GM19238 (cell line): ENCODE results near the gene KLHL29.

Experiments
- DNase-seq: peaks from one replicate; pipeline ENCODE4 v3.0.0; 2011; ENCODE audit warnings: low spot score; ENCODE audit not compliant: insufficient read length

KLHL29 gene

DNA sequence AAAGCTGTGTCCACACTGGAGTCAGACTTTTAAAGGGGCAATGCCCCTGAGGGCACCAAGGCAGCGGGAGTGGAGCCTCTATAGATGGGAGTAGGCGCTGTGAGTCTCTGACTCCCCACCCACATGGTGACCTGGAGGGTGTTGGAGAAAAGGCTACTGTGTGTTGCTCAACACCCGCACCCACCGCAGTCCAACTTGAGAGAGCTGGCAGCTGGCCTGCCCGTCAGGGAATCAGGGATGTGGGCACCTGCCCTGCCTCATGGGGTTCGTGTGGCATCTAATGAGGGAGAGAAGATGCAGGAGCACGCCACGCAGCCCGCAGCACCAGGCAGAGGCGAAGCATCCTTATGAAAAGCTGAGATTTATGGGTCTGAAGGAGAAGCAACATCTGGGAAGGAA lies 84.2 kb downstream of the KLHL29 start:
- no peak for DNase-seq

DNA sequence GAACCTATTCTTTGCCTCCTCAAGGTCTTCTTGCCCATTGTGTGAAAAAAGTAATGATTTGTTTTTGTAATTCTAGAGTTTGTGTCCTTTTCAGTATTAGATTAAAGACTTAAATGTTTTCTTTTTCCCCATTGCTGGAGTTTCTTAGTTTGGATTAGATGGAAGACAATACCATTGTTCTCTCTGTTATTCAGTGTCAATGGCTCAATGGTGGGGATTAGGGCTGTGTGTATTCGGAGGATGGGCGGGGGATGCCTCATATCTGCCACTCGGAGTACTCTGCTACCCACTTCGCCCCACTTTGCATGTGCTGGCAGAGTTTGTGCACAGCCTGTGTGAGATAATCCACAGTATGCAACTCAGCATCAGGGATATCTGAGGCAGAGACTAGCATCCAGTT lies 90.1 kb downstream of the KLHL29 start:
- DNase-seq, result no peak

DNA sequence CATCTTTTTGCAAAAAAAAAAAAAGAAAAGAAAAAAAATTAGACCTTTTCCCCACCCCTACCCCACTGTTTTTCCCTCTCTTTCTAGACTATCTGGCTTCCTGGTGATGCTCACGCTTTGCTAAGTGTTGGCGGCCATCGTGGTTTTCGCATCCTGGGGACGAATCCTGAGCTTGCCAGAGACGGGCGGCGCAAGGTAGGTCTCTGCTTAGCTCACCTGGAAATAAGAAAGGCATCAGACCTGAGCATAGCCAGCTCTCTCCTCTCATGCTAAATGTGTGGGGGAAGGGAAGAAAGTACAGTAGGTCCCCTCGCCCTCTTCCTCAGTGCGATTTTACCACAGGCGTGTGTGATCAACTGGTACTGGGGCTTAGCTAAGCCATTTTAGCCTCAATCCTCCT lies 90.5 kb downstream of the KLHL29 start:
- no peak for DNase-seq

DNA sequence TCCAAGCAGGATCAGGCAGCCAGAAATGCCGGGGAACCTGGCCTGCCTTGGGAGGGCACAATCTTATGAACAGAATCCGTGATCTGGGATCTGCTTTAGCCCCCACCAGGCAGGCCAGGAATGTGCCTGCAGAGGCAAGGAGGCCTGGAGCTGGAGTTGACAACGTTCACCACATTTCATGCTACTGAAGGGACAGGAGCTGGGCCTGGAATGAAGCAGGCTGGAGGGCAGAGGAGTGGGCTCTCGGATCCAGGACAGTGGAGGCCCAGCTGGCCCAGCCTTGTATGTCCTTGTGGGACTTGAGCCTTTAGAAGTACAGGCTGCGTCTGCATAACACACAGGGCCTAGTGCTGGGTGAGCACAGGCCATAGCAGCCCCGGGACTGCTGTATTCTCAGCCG lies 91.8 kb downstream of the KLHL29 start:
- no peak for DNase-seq

DNA sequence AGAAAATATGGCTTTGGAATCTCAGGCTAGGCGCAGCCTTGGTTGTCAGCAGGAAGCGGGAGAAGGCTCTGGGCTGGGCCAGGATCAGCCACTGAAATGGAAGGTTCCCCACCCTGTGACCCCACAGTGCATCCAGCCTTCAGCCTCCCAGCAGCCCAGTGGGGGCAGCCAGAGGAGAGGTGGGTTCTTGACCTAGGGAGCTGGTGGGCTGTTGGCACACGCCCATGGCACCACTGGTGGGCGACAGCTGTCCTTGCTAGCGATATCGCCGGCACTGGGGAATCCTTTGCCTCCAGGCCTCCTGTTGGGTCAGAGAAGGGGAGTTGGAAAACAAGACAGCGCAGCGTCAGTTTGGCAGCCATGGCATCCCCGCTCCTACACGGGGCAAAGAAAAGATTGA lies 92.4 kb downstream of the KLHL29 start:
- no peak for DNase-seq

DNA sequence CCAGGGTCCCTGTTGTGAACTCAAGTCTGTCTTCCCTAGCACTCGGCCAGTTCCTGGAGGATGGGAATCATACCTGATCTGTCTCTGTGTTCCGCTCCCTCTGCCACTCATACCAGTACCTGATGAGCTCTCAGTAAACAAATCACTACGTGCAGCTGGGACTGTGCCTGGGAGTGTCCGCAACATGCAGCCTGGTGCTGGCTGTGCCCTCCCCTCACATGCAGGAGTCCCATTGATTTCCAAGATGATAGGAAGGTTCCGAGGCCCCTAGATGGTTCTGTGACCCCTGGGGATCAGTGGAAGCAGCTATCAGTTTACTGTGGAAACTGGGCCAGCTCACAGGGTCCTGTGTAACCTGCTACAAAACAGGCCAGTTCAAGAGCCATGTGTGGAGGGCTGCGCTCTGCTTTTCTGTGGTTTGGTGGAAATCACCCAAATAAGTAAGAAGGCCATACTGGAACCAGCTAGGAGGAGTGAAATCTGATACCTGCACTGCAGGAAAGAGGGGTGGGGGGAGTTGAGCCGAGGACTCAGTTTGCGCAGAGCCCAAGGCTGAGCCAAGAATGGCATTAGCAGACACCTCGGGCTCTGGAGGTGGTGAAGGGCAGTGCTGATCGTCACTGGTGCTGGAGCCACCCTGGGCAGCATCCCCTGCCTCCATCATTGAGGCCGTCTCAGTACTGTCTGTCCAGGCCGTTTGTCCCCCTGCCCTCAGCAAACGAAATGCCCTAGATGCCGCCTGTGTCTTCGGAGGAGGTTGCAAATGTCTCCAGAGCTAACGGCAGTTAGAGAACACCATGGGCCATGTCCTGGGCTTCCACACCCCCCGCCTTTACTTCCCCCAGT lies 93.3 kb downstream of the KLHL29 start:
- no peak for DNase-seq

DNA sequence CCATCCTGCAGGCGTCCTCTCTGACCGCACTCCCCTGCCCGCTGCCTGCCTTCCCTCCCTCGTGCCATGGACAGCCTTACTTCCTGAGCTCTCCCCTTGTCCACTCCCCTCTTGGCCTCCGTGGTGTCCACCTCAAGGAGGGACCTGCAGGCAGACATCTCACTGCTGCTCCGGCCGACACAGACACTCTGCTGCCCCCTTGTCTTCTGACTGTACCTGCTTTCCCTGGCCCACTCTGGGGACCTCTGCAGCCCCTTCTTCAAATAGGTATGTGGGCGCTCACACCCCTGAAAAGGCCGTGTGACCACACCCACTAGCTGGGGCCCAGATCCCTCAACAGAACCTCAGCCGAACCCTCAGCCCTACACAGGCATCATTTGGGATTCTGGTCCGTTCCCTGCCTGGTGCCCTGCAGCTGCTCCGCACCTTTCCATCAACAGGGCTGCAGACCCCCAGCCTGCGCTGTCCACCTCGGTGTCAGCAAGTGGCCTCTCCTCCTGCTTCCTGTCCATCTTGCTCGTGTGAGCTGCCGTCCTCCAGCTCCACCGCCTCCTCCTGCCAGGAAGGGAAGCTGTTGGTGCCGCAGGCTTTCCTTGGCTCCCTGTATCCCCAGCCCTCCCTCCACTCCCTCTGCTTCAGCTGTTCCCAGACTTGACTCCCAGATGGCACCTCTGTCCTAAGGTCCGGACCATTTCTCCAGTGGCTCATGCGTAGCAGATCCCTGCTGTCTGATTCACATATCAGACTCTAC lies 94.1 kb downstream of the KLHL29 start:
- no peak for DNase-seq

DNA sequence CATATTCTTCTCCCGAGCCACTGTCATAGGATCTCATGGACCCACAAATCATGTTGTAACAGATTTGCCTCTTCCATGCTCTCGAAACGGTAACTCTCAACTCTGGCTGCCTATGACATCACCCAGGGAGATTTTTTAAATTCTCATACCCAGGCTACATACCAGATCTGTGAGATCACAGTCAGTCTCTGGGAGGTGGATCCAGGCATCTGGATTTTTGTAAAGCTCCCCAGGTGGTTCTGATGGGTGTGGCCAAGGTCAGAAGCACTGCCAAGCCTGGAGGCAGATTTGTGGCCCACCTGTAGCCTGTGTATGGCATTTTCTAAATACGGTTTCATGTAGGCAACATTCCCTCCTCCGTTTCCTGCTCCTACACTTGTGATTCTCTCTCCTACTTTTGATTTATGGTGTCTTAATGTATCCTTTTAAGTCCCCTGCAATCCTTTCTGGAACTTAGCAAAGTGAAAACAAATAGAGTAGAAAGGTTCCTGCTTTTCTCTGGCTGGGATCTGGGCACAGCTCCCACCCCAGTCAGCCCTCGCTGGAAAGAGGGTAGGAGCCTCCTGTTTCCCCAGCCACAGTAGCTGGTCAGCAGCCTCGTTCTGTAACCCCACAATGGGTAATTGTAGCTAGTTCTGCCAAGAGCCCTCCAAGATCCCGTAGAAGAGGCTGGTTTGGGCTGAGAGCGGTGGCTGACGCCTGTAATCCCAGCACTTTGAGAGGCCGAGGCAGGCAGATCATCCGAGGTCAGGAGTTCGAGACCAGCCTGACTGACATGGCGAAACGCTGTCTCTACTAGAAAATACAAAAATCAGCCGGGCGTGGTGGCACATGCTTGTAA lies 96.2 kb downstream of the KLHL29 start:
- DNase-seq, result no peak

DNA sequence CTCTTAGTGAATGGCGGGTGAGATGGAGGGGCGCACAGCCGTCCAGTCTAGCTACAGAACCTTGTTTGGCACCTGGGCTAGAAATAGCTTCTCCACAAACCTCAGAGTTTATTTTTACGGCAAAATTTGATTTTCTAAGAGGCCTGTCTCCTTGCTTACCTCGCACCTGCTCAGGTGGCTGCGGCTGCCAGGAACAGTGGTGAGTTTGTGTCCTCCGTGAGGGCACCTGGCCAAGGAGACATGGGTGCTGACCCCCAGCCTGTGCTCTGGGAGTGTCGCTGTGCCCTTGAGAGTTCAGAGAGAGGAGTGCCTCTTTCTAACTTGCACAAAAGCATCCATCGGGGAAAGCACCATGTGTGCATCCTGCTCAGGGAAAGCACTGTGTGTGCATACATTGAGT lies 97.2 kb downstream of the KLHL29 start:
- no peak for DNase-seq

DNA sequence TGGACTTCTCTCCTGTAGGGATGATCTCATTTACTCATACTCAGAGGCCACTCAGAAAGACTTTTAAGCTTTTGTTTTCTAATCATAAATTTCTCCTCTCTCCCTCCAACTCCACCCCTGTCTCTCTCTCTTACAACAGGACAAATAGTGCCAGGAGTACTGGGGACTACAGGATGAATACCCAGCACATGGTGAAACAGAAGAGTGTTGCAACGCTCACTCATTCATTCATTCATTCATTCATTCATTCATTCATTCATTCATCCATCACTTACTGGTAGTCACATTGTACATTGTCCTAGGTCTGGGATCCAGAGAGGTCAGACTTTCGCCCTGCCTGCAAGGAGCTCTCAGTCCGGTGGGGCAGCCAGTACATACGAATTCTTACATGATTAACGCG lies 97.6 kb downstream of the KLHL29 start:
- DNase-seq, result no peak

DNA sequence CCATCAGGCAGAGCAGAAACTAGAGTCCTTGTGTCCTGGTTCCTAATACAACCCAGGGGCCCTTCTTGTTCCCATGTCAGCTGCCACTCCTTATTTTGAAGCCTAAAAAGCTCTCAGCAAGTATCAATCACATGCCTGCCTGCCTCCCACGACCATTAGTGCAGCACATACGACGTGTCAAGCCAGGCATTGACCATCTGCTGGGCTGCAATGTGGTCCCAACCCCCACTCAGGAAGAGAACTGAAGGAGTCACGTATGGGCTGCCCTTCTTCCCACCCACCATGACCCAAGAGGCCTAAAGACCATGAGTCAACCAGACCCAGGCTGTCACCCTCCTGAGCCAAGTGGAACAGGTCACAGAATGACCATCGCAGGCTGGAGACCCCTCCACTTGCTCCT lies 98.8 kb downstream of the KLHL29 start:
- no peak for DNase-seq

DNA sequence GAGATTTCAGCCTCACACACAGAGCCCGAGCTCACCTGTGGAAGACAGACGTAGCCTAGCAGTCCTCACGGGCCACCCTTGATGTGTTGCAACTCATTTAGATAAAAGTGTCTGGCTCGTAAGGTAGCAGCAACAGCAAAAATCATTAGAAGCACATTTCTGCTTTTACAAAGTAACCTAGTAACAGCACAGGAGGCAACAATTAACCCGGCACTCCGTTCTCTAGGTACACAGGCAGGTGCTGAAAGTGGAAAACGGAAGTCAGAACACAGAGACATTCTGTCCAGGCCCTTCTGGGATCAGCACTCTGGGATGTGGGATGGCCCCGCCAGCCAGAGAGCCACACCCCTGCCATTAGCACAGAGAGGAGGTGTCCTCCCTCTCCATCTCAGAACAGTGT lies 99.3 kb downstream of the KLHL29 start:
- no peak for DNase-seq

DNA sequence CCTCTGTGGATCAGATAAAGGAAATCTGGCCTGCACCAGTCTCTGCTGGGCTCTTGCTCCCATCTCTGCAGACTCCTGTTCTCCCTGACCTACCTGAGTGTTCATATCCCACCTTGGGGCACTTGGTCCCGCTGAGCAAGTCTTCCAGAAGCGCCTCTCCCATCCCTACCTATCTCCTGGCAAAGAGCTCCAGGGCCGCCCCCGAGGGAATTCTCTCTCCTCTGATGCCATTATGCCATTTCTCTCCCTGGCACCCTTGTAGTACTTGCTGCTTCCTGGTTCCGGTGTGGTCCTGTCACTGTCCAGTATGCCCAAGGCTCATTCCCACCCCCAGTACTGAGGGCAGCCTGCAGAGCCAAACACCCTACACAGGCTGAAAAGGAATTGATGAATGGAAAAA lies 99.8 kb downstream of the KLHL29 start:
- DNase-seq, result no peak

DNA sequence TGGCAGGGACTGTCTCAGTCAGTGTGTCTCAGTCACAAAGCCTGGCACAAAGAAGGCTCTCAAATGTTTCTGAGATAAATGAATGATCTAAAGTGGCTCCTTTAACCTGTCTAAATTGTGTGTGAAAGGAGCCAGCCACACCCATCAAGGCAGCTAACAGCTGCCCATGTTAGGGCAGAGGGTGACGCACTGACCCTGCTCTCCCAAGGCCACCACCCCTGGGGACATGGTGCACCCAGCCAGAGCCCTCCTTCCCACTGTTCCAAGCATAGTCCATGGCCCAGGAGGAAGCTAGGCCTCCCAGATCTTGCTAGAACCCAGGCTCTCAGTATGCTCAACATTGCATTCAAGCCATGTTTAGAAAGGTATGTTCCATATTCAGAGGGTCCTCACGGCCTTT lies 100.3 kb downstream of the KLHL29 start:
- DNase-seq, result no peak

DNA sequence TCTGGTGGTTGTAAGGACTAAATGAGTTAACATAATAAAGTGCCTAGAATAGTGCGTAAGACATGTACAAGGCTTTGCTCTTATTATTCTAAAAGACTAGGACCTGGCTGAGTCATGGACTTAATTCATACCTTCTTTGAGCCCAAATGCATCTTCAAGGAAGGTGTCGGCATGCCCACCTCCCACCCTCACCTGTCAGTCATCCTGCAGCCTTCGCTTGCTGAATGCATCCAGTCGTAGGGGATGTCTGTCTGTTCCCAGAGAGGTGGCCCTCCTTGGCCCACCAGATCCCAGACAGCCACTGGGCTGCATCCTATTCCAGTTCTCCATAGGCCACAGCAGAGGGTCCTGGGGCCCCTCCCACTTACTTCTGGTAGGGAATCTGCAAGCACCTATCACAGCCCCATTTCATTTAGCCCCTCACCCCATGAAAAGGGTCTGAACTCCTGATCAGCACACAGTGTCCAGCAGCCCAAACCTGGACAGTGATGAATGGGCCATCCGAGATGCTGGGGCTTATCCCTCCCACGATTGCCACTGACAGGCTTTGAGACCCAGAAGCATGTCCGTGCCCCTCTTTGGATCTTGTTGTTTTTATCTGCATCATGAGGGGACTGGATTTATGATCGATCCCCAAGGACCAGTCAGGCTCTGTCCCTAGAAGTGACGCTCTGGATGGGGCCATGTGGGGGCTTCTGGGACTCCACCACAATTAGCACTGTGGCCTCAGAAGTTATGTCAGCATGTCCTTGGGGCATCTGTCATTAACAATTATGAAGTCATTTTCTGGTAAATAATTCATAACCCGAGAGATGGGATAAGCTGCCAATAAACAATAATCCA lies 101.1 kb downstream of the KLHL29 start:
- no peak for DNase-seq

DNA sequence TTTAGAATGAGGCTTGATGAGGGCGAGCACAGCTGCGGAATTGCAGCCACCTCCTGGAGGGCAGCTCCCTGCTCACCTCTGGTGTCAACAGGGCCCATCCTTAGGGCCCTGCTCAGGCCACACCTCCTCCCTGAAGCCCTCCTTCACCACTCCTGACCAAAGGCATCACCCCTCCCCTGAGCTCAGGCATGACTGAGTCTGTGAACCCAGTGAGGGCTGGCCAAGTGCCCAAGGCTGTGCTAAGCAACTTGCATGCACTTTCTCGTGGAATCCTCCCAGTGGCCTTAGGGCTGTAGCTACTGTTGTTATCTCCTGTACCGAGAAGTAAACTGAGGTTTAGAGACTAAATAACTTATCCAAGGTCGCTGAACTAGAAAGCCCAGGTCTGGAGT lies 101.7 kb downstream of the KLHL29 start:
- DNase-seq, result no peak

DNA sequence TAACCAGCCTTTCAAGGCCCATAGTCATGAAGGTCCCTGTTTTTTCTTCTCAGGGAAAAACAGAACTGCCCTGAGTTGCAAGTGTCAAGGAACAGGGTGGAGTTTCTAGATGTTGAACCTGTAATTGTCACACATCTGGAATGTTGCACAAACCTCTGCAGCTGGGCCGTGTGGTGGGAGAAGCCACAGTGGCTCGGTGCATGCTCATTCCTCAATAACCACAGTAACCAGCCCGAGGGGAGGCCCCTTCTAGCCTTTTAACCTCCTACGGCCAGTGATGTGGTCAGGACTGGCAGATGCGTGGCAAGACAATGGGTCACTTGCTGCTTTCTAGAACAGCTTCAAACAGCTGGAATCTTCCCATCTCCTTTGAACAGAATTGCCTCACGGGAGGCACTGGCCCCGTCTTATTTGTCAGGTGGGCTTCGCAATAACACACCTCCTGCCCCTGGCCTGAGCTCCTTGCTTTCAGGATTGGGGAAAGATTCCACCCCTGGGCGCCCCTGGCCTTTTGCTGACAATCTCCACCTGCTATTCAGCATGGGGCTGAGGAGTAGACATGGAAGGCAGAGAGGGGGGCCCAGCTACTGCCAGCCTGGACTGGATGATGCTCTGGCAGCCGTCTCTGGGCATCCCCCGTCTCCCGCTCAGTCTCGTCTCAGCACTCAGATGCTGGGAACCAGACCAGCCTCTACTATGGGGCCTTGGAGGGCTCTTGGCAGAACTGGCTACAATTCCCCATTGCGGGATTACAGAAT lies 102.9 kb downstream of the KLHL29 start:
- DNase-seq, result no peak

DNA sequence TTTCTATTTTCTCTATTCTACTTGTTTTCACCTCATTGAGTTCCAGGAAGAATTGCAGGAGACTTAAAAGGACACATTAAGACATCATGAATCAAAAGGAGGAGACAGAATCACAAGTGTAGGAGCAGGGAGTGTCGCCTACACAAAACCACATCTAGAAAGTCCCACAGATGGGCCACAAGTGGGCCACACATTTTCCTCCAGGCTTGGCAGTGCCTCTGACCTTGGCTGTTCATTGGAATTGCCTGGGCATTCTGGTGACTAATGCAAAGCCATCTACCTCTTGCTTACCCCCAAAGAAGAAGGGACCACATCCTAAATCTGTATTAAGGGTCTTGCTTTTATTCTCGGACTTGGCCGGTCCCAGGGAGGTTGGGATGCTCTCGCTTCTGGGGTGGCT lies 103.6 kb downstream of the KLHL29 start:
- no peak for DNase-seq

DNA sequence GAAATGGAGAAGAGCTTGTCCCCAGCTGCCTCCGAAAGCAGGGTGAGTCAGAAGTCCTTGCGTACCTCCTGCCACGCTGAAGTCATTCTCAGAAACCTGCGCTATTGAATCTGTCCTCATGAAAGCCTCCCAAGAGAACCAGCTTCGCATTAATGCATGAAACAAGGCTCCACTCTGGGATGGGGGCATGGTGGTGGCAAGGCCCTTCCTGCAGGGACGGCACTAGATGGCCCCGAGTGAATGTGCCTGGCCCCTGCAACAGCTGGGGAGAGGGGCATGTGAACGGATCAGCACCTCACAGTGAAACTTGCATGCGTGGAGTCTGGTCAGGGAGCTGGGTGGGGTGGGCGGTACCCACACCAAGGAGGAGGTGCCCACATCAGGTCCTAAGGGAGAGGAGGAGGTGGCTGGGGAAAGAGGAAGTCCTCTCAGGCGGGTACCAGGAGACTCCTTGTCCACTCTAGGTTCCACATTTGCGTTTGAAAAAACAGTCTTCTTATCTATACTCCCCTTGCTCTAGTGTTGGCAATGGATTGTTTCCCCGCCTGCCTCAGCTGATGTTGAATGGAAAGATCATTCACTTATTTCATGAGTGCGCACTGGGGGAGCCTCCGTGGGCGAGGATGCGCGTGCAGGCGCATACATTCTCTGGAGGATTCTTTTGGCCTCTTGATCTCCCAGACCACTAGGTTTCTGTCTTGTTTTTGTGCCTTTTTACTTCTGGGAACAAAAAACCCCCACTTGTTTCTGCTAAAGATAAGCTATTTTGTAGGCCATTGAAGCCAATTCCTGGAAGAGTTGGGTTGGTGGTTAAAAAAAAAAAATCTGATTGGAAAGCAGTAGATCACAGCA lies 104.7 kb downstream of the KLHL29 start:
- DNase-seq, result no peak
